Lung (tissue), 12 donors: ENCODE data around the gene ARHGAP22. TPM values are rescaled to one million over a fixed set of nuclear protein-coding genes. Genes with fewer than 3 reads are reported as not detected.

Source experiments
- ATAC-seq: fragments of 200-7000 bp; cut with Tn5 transposase; one replicate; pipeline ENCODE4 v1.9.1; 2020; ENCODE audit warnings: moderate number of reproducible peaks; ENCODE audit not compliant: insufficient read depth, low FRiP score
- DNase-seq, 3 donors: peaks; one replicate each; pipeline ENCODE4 v3.0.0-alpha.2; 2013 to 2017
- H3K27ac ChIP-seq, 2 donors: one replicate each; pipeline ENCODE4 v1.5.1; 2013; ENCODE audit warnings: mild to moderate bottlenecking in 2 of 2, moderate library complexity in 2 of 2, control low read depth in 1 of 2, inconsistent platforms in 1 of 2, low read depth in 1 of 2, low read length in 1 of 2
- H3K27me3 ChIP-seq, 3 donors: one replicate each; pipeline ENCODE4 v1.5.1; 2013; ENCODE audit warnings: low read length in 2 of 3; ENCODE audit not compliant: control insufficient read depth in 3 of 3, insufficient read depth in 3 of 3
- H3K36me3 ChIP-seq, 4 donors: one replicate each; pipeline ENCODE4 v1.5.1; 2013; ENCODE audit warnings: low read length in 4 of 4, mild to moderate bottlenecking in 1 of 4, moderate library complexity in 1 of 4; ENCODE audit not compliant: control insufficient read depth in 4 of 4, insufficient read depth in 4 of 4
- H3K4me1 ChIP-seq, 5 donors: one replicate each; pipeline ENCODE4 v1.5.1; 2013; ENCODE audit warnings: low read length in 5 of 5, mild to moderate bottlenecking in 2 of 5, moderate library complexity in 1 of 5; ENCODE audit not compliant: control insufficient read depth in 5 of 5, insufficient read depth in 5 of 5
- H3K4me3 ChIP-seq: one replicate; pipeline ENCODE4 v1.5.1; 2013; ENCODE audit warnings: mild to moderate bottlenecking, control low read depth, moderate library complexity
- H3K9ac ChIP-seq, 2 donors: one replicate each; pipeline ENCODE4 v1.5.1; 2013; ENCODE audit warnings: low read length in 2 of 2, control low read depth in 1 of 2; ENCODE audit not compliant: insufficient read depth in 1 of 2
- H3K9me3 ChIP-seq, 4 donors: one replicate each; pipeline ENCODE4 v1.5.1; 2013; ENCODE audit warnings: low read length in 3 of 4, mild to moderate bottlenecking in 1 of 4, moderate library complexity in 1 of 4; ENCODE audit not compliant: control insufficient read depth in 4 of 4, insufficient read depth in 3 of 4
- WGBS, 2 donors: extraction: QIAGEN DNeasy Blood & Tissue Kit; methylation state at CpG; one replicate each; pipeline ENCODE4 v1.1.7; 2013; 5-methylcytosine and 5-hydroxymethylcytosine counted together
- polyA plus RNA-seq, 2 donors: library from polyadenylated mRNA; stranded (reverse); fragments of 200-250 nt; gene quantifications; one replicate each; pipeline ENCODE4 v1.2.1, GENCODE V29; 2013
- total RNA-seq, 2 donors: library from RNA; depleted of rRNA in 1 of 2; stranded (reverse); fragments of >200 nt in 1 of 2; gene quantifications; one replicate each; pipeline ENCODE4 v1.2.1, GENCODE V29; 2014 to 2021
- TF ChIP-seq, protein P1 (sequence below): IDR thresholded peaks from 2 replicates; pipeline ENCODE4 v1.5.1; 2012; ENCODE audit warnings: mild to moderate bottlenecking; ENCODE audit errors: control extremely low read depth, extremely low read depth
- donor health status: control.
- donor health status: control.
- donor health status: Bipolar disorder and iron deficiency.
- donor health status: healthy.
- donor health status: DM: yes; HTN: yes; CAD: no.

The ARHGAP22 gene
- total and polyA plus RNA-seq, 4 donors: 3.2 to 6.9 (median 4.1) TPM

- no peaks in the 10 kb centered on the region for H3K27me3 ChIP-seq
- peaks cover 3 to 32% (median 19%) of the 10 kb centered on the region in 4 donors for H3K36me3 ChIP-seq
- 97 to 99% methylated on average over 6 of the region's 6 CpGs for WGBS, 2 donors
- peaks cover 0 to 19% (median 7%) of the 10 kb centered on the region in 5 donors for H3K4me1 ChIP-seq
- TF ChIP-seq, protein P1, sequence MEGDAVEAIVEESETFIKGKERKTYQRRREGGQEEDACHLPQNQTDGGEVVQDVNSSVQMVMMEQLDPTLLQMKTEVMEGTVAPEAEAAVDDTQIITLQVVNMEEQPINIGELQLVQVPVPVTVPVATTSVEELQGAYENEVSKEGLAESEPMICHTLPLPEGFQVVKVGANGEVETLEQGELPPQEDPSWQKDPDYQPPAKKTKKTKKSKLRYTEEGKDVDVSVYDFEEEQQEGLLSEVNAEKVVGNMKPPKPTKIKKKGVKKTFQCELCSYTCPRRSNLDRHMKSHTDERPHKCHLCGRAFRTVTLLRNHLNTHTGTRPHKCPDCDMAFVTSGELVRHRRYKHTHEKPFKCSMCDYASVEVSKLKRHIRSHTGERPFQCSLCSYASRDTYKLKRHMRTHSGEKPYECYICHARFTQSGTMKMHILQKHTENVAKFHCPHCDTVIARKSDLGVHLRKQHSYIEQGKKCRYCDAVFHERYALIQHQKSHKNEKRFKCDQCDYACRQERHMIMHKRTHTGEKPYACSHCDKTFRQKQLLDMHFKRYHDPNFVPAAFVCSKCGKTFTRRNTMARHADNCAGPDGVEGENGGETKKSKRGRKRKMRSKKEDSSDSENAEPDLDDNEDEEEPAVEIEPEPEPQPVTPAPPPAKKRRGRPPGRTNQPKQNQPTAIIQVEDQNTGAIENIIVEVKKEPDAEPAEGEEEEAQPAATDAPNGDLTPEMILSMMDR: no peak
- H3K27ac ChIP-seq: no peak overlapping the region
- no peak for DNase-seq
- H3K4me3 ChIP-seq: no peak overlapping the region
- H3K9ac ChIP-seq: no peak overlapping the region
- no peak for ATAC-seq
- peaks cover 0 to 8% (median under 1%) of the 10 kb centered on the region in 4 donors for H3K9me3 ChIP-seq
Measured at GRCh38 chr10:48410503-48410902, 194.4 kb downstream of the ARHGAP22 start.

DNA sequence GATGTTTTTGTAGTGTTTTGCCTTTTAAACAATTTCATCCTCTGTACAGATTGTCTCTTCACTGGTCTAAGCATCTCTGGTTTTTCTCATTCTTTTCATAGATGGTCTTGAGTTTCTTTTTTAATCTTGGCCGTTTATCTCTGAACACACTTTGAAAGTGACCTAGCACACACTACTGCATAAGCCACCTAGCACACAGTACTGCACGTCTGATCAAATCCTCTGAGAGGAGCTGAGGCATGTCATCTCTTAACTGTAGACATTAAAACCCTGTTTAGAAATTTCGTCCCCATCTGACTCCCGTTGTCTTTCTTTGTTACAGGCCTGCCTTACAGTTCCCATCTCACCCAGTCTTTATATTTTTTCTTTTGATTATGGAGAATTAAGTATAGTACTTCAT, 198.2 kb downstream of the ARHGAP22 start:
- TF ChIP-seq, protein P1: no peak
- ATAC-seq: no peak
- WGBS, 2 donors: 93 to 94% methylated on average over 4 of the region's 4 CpGs
- Histone ChIP-seq H3K27me3 (no peaks in the 10 kb centered on the region), H3K27ac (no peak overlapping the region), H3K36me3 (peaks cover 3 to 15% (median 12%) of the 10 kb centered on the region in 4 donors), H3K4me1 (peaks cover 0 to 30% (median 4%) of the 10 kb centered on the region in 5 donors), H3K4me3 (no peak overlapping the region), H3K9me3 (no peaks in the 10 kb centered on the region), H3K9ac (no peak overlapping the region)
- no peak for DNase-seq

- H3K9me3 ChIP-seq: no peaks in the 10 kb centered on the region
- TF ChIP-seq, protein P1: no peak
- no peak for ATAC-seq
- 70 to 80% methylated on average over 3 of the region's 3 CpGs for WGBS, 2 donors
- peaks cover 0 to 30% (median 4%) of the 10 kb centered on the region in 5 donors for H3K4me1 ChIP-seq
- H3K9ac ChIP-seq: no peak overlapping the region
- no peaks in the 10 kb centered on the region for H3K27me3 ChIP-seq
- no peak overlapping the region for H3K27ac ChIP-seq
- no peak overlapping the region for H3K4me3 ChIP-seq
- DNase-seq: no peak
- peaks cover 3 to 14% (median 10%) of the 10 kb centered on the region in 4 donors for H3K36me3 ChIP-seq
Measured at GRCh38 chr10:48406204-48406603, 198.7 kb downstream of the ARHGAP22 start.

DNA sequence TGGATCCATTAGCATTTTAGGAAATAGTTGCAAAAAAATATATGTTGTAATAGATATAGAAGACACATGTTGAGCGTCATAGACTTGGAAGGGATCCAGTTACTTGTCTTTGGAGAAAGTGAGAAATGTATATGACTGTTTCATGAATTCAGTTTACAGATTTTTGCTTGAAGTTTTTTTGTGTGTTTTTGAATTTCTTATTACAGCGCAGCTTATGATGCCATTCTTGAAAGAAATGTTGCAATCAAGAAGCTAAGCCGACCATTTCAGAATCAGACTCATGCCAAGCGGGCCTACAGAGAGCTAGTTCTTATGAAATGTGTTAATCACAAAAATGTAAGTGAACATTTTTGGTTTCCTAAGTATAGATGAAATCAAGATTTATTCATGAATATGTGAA, 200.2 kb downstream of the ARHGAP22 start:
- DNase-seq: peak; percentile 68 to 98 (median 98)
- no peaks in the 10 kb centered on the region for H3K9me3 ChIP-seq
- 25 to 60% methylated on average over 4 of the region's 4 CpGs for WGBS, 2 donors
- peaks cover 0 to 39% (median 8%) of the 10 kb centered on the region in 5 donors for H3K4me1 ChIP-seq
- H3K27ac ChIP-seq: no peak overlapping the region
- H3K9ac ChIP-seq: no peak overlapping the region
- no peak overlapping the region for H3K4me3 ChIP-seq
- no peaks in the 10 kb centered on the region for H3K27me3 ChIP-seq
- TF ChIP-seq, protein P1: no peak
- H3K36me3 ChIP-seq: peaks cover 0 to 3% (median under 1%) of the 10 kb centered on the region in 4 donors
- no peak for ATAC-seq
